GM13976 (cell line): Measurements from ENCODE around the gene KCNS3.

Experiments used
- DNase-seq: peaks from one replicate; pipeline ENCODE4 v3.0.0; 2012; ENCODE audit warnings: low spot score
- CTCF ChIP-seq: IDR thresholded peaks from 2 replicates; pipeline ENCODE4 v1.5.1; 2012; ENCODE audit warnings: borderline replicate concordance, mild to moderate bottlenecking; ENCODE audit not compliant: insufficient read depth; ENCODE audit errors: extremely low read depth, missing control alignments, control extremely low read depth
- in situ Hi-C: fragments of 300-500 bp; cut with MboI; formaldehyde crosslinking; loops from one replicate; pipeline ENCODE4 v1.12.0; 2022; ENCODE audit warnings: low sequenced_read_pairs, mixed read lengths, inconsistent platforms; ENCODE audit not compliant: unreplicated experiment

The KCNS3 gene

GRCh38 chr2:17845806-17846205, 32.7 kb upstream of the KCNS3 start:
- no peak for DNase-seq
- in situ Hi-C loops: no loop called here
- TF ChIP-seq CTCF: no peak

- TF ChIP-seq CTCF: no peak
- no peak for DNase-seq
- in situ Hi-C loops: no loop called here
Observed at GRCh38 chr2:17846676-17847075, 31.8 kb upstream of the KCNS3 start.

GRCh38 chr2:17847236-17847635, 31.2 kb upstream of the KCNS3 start:
- DNase-seq: no peak
- in situ Hi-C loops: no loop called here
- no peak for TF ChIP-seq CTCF

- in situ Hi-C loops: no loop called here
- no peak for TF ChIP-seq CTCF
- no peak for DNase-seq
Observed at GRCh38 chr2:17849275-17849674, 29.2 kb upstream of the KCNS3 start.

- in situ Hi-C loops: loop anchor here (25.0 kb wide), 2 partner anchors 312 to 537 kb away; no protein-coding TSS in a partner anchor
- TF ChIP-seq CTCF: no peak
- no peak for DNase-seq
Observed at GRCh38 chr2:17850151-17850550, 28.3 kb upstream of the KCNS3 start.

GRCh38 chr2:17851731-17852585, 26.5 kb upstream of the KCNS3 start:
- DNase-seq: peak; percentile 76
- in situ Hi-C loops: loop anchor here (25.0 kb wide), 2 partner anchors 310 to 535 kb away; no protein-coding TSS in a partner anchor
- peak; percentile 79 for TF ChIP-seq CTCF

- in situ Hi-C loops: loop anchor here (25.0 kb wide), 2 partner anchors 309 to 534 kb away; no protein-coding TSS in a partner anchor
- no peak for TF ChIP-seq CTCF
- no peak for DNase-seq
Observed at GRCh38 chr2:17853799-17854198, 24.7 kb upstream of the KCNS3 start.
